Activated CD8-positive, alpha-beta memory T cell treated with anti-CD3 and anti-CD28 coated beads, Interleukin-2, amount 50 U/mL, for 48 hours (primary cell): ENCODE measurements around the gene TUFT1.

Experiments used
- DNase-seq: peaks from one replicate; pipeline ENCODE4 v3.0.0-alpha.2; 2020

TUFT1 gene

DNA sequence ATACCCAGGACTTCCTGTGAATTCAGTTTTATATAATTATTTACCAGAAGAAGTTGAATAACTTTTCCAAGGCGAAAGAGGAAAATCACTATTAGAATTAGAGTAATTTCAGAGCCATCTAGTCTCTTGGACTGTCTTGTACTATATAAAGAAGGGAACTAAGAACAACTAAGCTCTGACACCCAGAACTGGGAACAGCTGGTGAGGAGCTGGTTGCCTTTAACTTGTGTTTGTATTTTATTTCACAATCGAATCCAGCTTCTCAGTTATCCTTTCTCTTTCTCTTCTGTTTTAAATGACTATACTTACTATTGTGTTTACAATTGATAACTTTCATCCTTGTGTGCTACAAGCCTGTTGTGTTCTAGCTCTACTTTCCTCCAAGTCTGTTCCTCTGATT is 80.2 kb downstream of the TUFT1 start:
- DNase-seq: no peak

- no peak for DNase-seq
These were observed 81.2 kb downstream of the TUFT1 start for GRCh38 chr1:151621351-151621750.

DNA sequence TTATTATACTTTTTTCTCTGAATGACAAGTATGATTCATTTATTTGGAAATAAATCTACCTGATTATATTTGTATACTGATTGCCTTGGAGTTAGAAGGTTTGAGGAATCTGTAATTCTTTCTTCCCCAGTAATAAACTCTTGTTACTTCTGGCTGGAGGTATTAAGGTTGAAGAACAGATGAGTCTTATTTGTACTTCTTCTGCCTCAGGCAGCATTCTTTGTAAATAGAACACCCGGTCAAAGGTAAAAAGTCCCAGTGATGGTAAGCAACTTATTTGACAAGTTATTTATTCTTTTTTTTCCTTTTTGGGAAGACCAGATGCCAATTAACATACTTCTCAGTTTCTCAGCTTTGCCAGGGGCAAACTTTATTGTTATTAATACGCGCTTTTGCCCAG is 84.7 kb downstream of the TUFT1 start:
- no peak for DNase-seq

DNA sequence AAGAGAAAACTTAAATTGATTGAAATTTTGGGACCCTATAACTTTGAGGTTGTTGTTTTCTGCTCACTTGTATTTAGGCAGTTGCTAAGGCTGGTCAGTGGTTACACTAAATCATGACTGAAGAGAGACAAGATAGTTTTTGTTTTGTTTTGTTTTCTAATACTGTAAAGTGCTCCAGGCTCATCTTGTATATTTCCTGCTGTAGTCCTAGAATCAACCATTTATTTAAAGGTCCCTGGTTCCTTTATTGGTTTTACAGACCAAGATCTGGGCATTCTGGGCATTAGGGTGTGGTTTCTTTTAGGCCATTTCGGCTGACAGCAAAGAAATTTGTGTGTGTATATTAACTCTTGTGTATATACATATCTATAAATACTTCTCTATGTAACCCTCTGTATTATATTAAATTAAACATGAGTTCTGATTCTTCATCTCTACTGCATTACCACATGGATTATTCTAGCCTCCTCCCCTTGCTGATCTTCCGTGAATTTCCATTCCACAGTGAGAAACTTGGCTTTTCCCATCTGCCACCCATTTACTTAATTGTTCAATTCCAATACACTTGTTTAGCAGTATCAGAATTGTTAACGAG is 86.7 kb downstream of the TUFT1 start:
- DNase-seq: no peak

GRCh38 chr1:151629278-151629677 is 89.2 kb downstream of the TUFT1 start:
- no peak for DNase-seq
